Stimulated activated naive B cell treated with anti-CD40 and anti-IgM and Interleukin-4, amounts not matched to agents 10 μg/mL and 1 μg/mL and 100 μg/mL, for 72 hours (primary cell): ENCODE measurements around the gene LRRC63.

Experiments
- ATAC-seq, 2 donors: fragments of 150-1000 bp; cut with Tn5 transposase; replicated peaks; 2 replicates each; pipeline ENCODE4 v1.10.0; 2021; ENCODE audit warnings: moderate library complexity in 1 of 2
- DNase-seq: peaks from one replicate; pipeline ENCODE4 v3.0.0; 2021
- H3K27ac Mint-ChIP-seq: one replicate; pipeline ENCODE4 v1.8.0; 2022; ENCODE audit warnings: mild to moderate bottlenecking, mixed read lengths
- H3K27me3 Mint-ChIP-seq, 2 donors: one replicate each; pipeline ENCODE4 v1.8.0; 2022; ENCODE audit warnings: mixed read lengths in 2 of 2
- H3K36me3 Mint-ChIP-seq, 2 donors: one replicate each; pipeline ENCODE4 v1.8.0; 2022; ENCODE audit warnings: mixed read lengths in 2 of 2, mild to moderate bottlenecking in 1 of 2
- H3K4me1 Mint-ChIP-seq, 2 donors: one replicate each; pipeline ENCODE4 v1.8.0; 2022; ENCODE audit warnings: mixed read lengths in 2 of 2, mild to moderate bottlenecking in 1 of 2
- H3K4me3 Mint-ChIP-seq, 2 donors: one replicate each; pipeline ENCODE4 v1.8.0; 2022; ENCODE audit warnings: mild to moderate bottlenecking in 2 of 2, mixed read lengths in 2 of 2, moderate library complexity in 1 of 2
- H3K9me3 Mint-ChIP-seq, 2 donors: one replicate each; pipeline ENCODE4 v1.8.0; 2022; ENCODE audit warnings: mixed read lengths in 2 of 2, mild to moderate bottlenecking in 1 of 2

LRRC63 gene

DNA sequence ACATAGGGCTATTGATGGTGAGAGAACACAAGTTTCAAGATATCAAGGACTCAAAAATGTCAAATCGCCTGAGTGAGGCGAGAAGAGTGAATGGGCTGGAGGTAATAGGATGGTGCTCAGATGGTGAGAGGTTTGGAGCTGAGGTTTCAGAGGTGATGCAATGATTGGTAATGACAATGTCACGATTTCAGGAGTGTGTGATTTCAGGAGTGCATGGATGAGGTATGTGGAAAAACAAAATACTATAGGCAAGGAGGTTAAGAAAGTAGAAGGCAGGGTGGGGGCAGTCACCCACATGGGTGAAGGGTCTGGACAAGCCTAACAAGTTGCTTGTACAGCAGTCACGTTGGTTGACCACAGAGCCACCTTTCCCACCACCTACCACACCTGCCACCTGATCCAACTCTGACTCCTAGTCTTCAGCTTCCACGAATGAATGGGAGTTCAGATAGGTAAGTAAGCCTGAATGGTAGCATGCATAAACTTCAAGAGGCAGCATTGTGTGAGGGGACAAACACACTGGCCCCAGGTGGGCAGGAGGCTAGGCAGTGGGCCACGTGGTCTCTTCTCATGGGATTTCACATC is 103.9 kb downstream of the LRRC63 start:
- no peak overlapping the region for H3K27ac Mint-ChIP-seq
- no peaks in the 10 kb centered on the region for H3K36me3 Mint-ChIP-seq
- no peak overlapping the region for H3K4me3 Mint-ChIP-seq

DNA sequence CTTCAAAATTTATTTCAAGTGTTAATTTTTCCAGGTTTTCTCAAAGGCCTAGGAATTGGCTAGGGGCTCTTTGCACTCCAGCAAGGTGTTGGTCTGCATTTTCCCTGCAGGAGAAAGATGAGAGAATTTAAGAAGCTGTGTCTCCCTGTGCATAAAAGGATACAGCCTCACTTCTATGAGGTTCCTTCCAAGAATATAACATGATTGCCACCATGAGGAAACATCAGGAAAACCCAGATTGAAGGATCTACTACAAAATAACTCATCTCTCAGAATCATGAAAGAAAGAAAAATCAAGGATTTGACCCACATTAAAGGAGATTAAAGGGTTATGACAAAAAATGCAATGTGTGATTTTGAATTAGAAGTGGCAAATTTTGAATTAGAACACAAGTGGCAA is 105.4 kb downstream of the LRRC63 start:
- ATAC-seq (no peak), DNase-seq (no peak)
- no peaks in the 10 kb centered on the region for H3K27me3 Mint-ChIP-seq
- no peak overlapping the region for H3K4me3 Mint-ChIP-seq
- H3K4me1 Mint-ChIP-seq: peaks cover 18 to 31% of the 10 kb centered on the region in 2 donors
- no peak overlapping the region for H3K27ac Mint-ChIP-seq
- no peaks in the 10 kb centered on the region for H3K36me3 Mint-ChIP-seq
- no peaks in the 10 kb centered on the region for H3K9me3 Mint-ChIP-seq

More for the DNA sequence above, 103.9 kb downstream of the LRRC63 start:
- H3K4me1 Mint-ChIP-seq: peaks cover 10 to 18% of the 10 kb centered on the region in 2 donors
- no peaks in the 10 kb centered on the region for H3K27me3 Mint-ChIP-seq
- H3K9me3 Mint-ChIP-seq: no peaks in the 10 kb centered on the region
- no peak for ATAC-seq
- DNase-seq: no peak

DNA sequence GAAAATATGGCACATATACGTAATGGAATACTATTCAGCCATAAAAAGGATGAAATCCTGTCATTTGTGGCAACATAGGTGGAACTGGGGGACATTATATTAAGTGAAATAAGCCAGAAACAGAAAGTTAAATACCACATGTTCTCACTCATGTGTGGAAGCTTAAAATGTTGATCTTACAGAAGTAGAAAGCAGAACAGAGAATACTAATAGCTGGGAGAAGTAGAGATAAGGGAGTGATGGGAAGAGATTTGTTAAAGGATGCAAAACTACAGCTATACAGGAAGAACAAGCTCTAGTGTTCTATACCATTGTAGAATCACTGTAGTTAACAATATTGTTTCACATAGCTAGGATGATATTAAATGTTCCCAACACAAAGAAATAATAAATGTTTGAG is 107.3 kb downstream of the LRRC63 start:
- DNase-seq: no peak
- no peaks in the 10 kb centered on the region for H3K27me3 Mint-ChIP-seq
- H3K4me1 Mint-ChIP-seq: peaks cover 16 to 26% of the 10 kb centered on the region in 2 donors
- no peak for ATAC-seq
- no peaks in the 10 kb centered on the region for H3K9me3 Mint-ChIP-seq
- H3K4me3 Mint-ChIP-seq: no peak overlapping the region
- no peaks in the 10 kb centered on the region for H3K36me3 Mint-ChIP-seq
- H3K27ac Mint-ChIP-seq: no peak overlapping the region

DNA sequence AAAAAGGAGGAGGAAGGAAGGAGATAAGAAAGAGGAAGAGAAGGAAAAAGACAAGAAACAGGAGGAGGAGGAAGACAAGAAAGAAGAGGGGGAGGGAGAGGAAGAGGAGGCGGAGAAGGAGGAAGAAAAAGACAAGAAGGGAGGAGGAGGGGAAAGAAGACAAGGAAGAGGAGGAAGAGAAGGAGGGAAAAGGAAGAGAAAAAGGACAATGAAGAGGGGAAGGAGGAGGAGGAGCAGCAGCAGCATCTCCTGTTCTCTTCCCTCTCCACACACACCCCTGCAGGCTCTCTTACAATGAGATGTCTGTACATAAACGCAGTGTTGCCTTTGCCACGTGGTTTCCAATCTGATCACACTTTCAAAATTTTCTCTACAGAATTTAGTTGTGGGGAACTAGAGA is 108.7 kb downstream of the LRRC63 start:
- DNase-seq (no peak), ATAC-seq (peak in 1 of 2 donors; percentile 10)
- no peaks in the 10 kb centered on the region for H3K36me3 Mint-ChIP-seq
- H3K4me3 Mint-ChIP-seq: no peak overlapping the region
- no peaks in the 10 kb centered on the region for H3K27me3 Mint-ChIP-seq
- no peaks in the 10 kb centered on the region for H3K9me3 Mint-ChIP-seq
- H3K27ac Mint-ChIP-seq: peak overlapping the region; percentile 57
- H3K4me1 Mint-ChIP-seq: peaks cover 16 to 25% of the 10 kb centered on the region in 2 donors

DNA sequence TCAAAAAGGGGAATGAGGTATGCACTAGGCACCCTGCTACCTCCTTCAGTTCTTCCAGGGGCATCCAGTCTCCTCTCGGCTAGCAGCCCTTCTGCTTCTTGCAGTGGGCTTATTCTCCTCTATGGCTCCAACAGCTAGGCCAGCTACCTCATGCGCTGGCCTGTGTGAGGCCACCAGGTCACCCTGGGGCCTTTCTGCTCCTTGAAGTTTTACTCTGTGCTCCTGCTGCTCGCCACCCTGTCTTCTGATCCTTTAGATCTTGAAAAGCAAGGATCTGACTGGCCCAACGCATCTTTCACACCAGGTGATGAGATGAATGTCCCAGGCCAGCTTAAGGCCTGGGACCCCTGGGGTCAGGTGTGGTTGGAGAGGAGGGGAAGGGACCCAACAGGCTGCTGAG is 109.1 kb downstream of the LRRC63 start:
- Mint-ChIP-seq H3K36me3 (no peaks in the 10 kb centered on the region), H3K9me3 (no peaks in the 10 kb centered on the region), H3K27me3 (no peaks in the 10 kb centered on the region), H3K4me1 (peaks cover 16 to 25% of the 10 kb centered on the region in 2 donors), H3K27ac (no peak overlapping the region), H3K4me3 (no peak overlapping the region)
- DNase-seq (no peak), ATAC-seq (peak in 1 of 2 donors; percentile 7)

DNA sequence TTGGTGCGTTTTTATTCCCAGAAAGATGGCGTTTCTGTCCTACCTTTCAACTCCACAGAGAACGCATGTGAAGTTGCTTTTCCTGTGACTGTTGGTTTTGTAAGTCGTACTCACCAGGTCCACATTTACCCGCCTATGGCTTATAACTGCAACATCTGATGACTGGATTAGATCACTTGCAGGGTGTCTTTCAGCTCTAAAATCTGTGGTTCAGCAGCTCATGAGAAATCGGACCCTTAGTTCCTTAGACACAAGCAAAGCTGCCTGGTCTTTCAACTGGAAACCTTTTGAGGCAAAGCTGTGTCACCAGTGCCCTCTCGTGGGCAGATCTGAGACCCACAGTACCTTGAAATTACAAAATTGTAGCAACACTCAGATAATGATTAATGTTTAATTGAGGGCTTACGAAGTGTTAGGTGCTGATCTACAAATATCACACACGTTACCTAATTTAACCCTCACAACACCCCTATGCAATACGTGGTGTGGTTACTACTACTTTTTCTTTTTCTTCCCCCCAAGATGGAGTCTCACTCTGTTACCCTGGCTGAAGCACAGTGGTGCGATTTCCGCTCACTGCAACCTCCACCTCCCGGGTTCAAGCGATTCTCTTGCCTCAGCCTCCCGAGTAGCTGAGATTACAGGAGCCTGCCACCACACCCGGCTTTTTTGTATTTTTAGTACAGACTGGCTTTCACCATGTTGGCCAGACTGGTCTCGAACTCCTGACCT is 109.9 kb downstream of the LRRC63 start:
- Mint-ChIP-seq H3K27ac (peak overlapping the region; percentile 67), H3K4me3 (no peak overlapping the region), H3K27me3 (no peaks in the 10 kb centered on the region), H3K4me1 (peaks cover 16 to 30% of the 10 kb centered on the region in 2 donors), H3K9me3 (no peaks in the 10 kb centered on the region), H3K36me3 (no peaks in the 10 kb centered on the region)
- DNase-seq: peak; percentile 52
- peak; percentile 90 to 91 for ATAC-seq

DNA sequence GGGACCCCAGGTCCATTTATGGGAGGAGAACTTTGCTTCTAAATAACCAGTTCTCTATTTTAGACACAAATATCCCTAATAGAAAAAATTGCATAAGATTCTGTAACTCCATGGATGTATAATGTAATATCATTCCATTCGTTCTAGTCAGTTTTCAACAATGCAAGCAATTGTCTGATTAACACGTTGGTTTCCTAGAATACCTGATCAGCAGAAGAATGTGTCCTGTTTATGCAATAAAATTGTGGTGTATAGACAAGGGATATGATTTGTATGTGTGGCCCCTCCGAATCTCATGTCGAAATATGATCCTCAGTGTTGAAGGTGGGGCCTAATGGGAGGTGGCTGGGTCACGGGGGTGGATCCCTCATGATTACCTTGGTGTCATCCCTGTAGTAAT is 113.2 kb downstream of the LRRC63 start:
- DNase-seq (no peak), ATAC-seq (no peak)
- H3K27ac Mint-ChIP-seq: no peak overlapping the region
- no peak overlapping the region for H3K4me3 Mint-ChIP-seq
- H3K36me3 Mint-ChIP-seq: peaks cover 2 to 6% of the 10 kb centered on the region in 2 donors
- H3K4me1 Mint-ChIP-seq: peaks cover 16 to 26% of the 10 kb centered on the region in 2 donors
- H3K27me3 Mint-ChIP-seq: no peaks in the 10 kb centered on the region
- no peaks in the 10 kb centered on the region for H3K9me3 Mint-ChIP-seq
